Activated naive CD4-positive, alpha-beta T cell treated with anti-CD3 and anti-CD28 coated beads, Interleukin-2, amount 50 U/mL, for 16 hours (primary cell): Measurements from ENCODE around the gene NRG3.
"Not testable (repeated sequence)": the region's sequence is repeated elsewhere in the genome, so short reads cannot be mapped to it uniquely, and the experiment has no call there.

ENCODE experiments used
- DNase-seq: peaks from one replicate; pipeline ENCODE4 v3.0.0-alpha.2; 2020

Gene NRG3

GRCh38 chr10:81963606-81964005 lies 88.6 kb downstream of the NRG3 start:
- DNase-seq, result no peak

GRCh38 chr10:81967716-81968115 lies 92.7 kb downstream of the NRG3 start:
- no peak for DNase-seq

- no peak for DNase-seq
These were observed 94.1 kb downstream of the NRG3 start for GRCh38 chr10:81969136-81969535.

GRCh38 chr10:81978238-81978637 lies 103.2 kb downstream of the NRG3 start:
- DNase-seq, result no peak

GRCh38 chr10:81981724-81982123 lies 106.7 kb downstream of the NRG3 start:
- no peak for DNase-seq

- DNase-seq, result no peak
These were observed 109.4 kb downstream of the NRG3 start for GRCh38 chr10:81984428-81984827.

- DNase-seq, result no peak
These were observed 120.3 kb downstream of the NRG3 start for GRCh38 chr10:81995254-81995653.

- DNase-seq, result no peak
These were observed 121.9 kb downstream of the NRG3 start for GRCh38 chr10:81996927-81997326.

GRCh38 chr10:82020999-82021398 lies 146.0 kb downstream of the NRG3 start:
- DNase-seq, result no peak

GRCh38 chr10:82027711-82028110 lies 152.7 kb downstream of the NRG3 start:
- no peak for DNase-seq

- DNase-seq, result no peak
These were observed 162.1 kb downstream of the NRG3 start for GRCh38 chr10:82037076-82037475.

- DNase-seq, result no peak
These were observed 163.6 kb downstream of the NRG3 start for GRCh38 chr10:82038587-82038986.

- DNase-seq, result no peak
These were observed 165.3 kb downstream of the NRG3 start for GRCh38 chr10:82040336-82040735.

- DNase-seq, result no peak
These were observed 166.0 kb downstream of the NRG3 start for GRCh38 chr10:82041018-82041417.

GRCh38 chr10:82056391-82056790 lies 181.4 kb downstream of the NRG3 start:
- no peak for DNase-seq

GRCh38 chr10:82067192-82067591 lies 192.2 kb downstream of the NRG3 start:
- not testable (repeated sequence) for DNase-seq

GRCh38 chr10:82068501-82068900 lies 193.5 kb downstream of the NRG3 start:
- no peak for DNase-seq

GRCh38 chr10:82071231-82071630 lies 196.2 kb downstream of the NRG3 start:
- DNase-seq, result no peak

GRCh38 chr10:82072124-82072523 lies 197.1 kb downstream of the NRG3 start:
- no peak for DNase-seq

- no peak for DNase-seq
These were observed 200.6 kb downstream of the NRG3 start for GRCh38 chr10:82075605-82076004.

- no peak for DNase-seq
These were observed 209.5 kb downstream of the NRG3 start for GRCh38 chr10:82084496-82084895.

GRCh38 chr10:82084904-82085303 lies 209.9 kb downstream of the NRG3 start:
- DNase-seq, result no peak

- DNase-seq, result no peak
These were observed 214.3 kb downstream of the NRG3 start for GRCh38 chr10:82089327-82089726.

- DNase-seq, result no peak
These were observed 216.4 kb downstream of the NRG3 start for GRCh38 chr10:82091413-82091812.

- DNase-seq, result no peak
These were observed 217.1 kb downstream of the NRG3 start for GRCh38 chr10:82092111-82092510.

GRCh38 chr10:82124713-82125112 lies 249.7 kb downstream of the NRG3 start:
- DNase-seq, result no peak
